Neural cell (in vitro differentiated cells): ENCODE data around the gene HLA-DPA1. TPM values are rescaled to one million over a fixed set of nuclear protein-coding genes. Genes with fewer than 3 reads are reported as not detected.

Experiments
- H2AFZ ChIP-seq: fragments of 200-600, 300-800 bp; sonication (generic), shearing (Covaris generic); 2 replicates; pipeline ENCODE4 v1.6.0; 2014; ENCODE audit warnings: low read depth, mild to moderate bottlenecking, antibody characterized with exemption, low read length, moderate library complexity
- H3F3A ChIP-seq: fragments of 200-600 bp; shearing (Covaris generic); 2 replicates; pipeline ENCODE4 v1.6.1; 2016; ENCODE audit warnings: mild to moderate bottlenecking, moderate library complexity, mixed read lengths, antibody characterized with exemption, low read length; ENCODE audit not compliant: insufficient read depth, poor library complexity, severe bottlenecking
- H3K27ac ChIP-seq: fragments of 200-600, 300-800 bp; sonication (generic), shearing (Covaris generic); 2 replicates; pipeline ENCODE4 v1.5.1; 2014; ENCODE audit warnings: mild to moderate bottlenecking, low read length, moderate library complexity
- H3K27me3 ChIP-seq: fragments of 300-800, 200-600 bp; sonication (generic), shearing (Covaris generic); 2 replicates; pipeline ENCODE4 v1.6.0; 2014; ENCODE audit warnings: mild to moderate bottlenecking, low read depth, low read length, moderate library complexity; ENCODE audit not compliant: insufficient read depth
- H3K36me3 ChIP-seq: fragments of 300-800, 200-600 bp; sonication (generic), shearing (Covaris generic); 2 replicates; pipeline ENCODE4 v1.5.1; 2014; ENCODE audit warnings: mild to moderate bottlenecking, antibody characterized with exemption, low read length, moderate library complexity; ENCODE audit not compliant: insufficient read depth
- H3K4me2 ChIP-seq: fragments of 300-800, 200-600 bp; sonication (generic), shearing (Covaris generic); 2 replicates; pipeline ENCODE4 v1.6.0; 2014; ENCODE audit warnings: mild to moderate bottlenecking, low read length
- H3K4me3 ChIP-seq: fragments of 300-800, 200-600 bp; sonication (generic), shearing (Covaris generic); 2 replicates; pipeline ENCODE4 v1.5.1; 2014; ENCODE audit warnings: mild to moderate bottlenecking, low read length, moderate library complexity
- H3K79me2 ChIP-seq: fragments of 200-600 bp; shearing (Covaris generic); replicated peaks from 2 replicates; pipeline ENCODE4 v1.6.0; 2014; ENCODE audit warnings: mild to moderate bottlenecking, low read length, moderate library complexity; ENCODE audit not compliant: insufficient read depth
- H3K9ac ChIP-seq: fragments of 300-800, 200-600 bp; sonication (generic), shearing (Covaris generic); 2 replicates; pipeline ENCODE4 v1.6.1; 2016; ENCODE audit warnings: mild to moderate bottlenecking, low read length, mixed read lengths
- H3K9me2 ChIP-seq: fragments of 200-600 bp; shearing (Covaris generic); 2 replicates; pipeline ENCODE4 v1.6.1; 2016; ENCODE audit warnings: mild to moderate bottlenecking, low read length, mixed read lengths; ENCODE audit not compliant: insufficient read depth
- H3K9me3 ChIP-seq: fragments of 200-600, 300-800 bp; sonication (generic), shearing (Covaris generic); 2 replicates; pipeline ENCODE4 v1.6.1; 2016; ENCODE audit warnings: mild to moderate bottlenecking, mixed run types, low read length, moderate library complexity, mixed read lengths
- H4K20me1 ChIP-seq: fragments of 200-600 bp; shearing (Covaris generic); 2 replicates; pipeline ENCODE4 v1.6.1; 2016; ENCODE audit warnings: mild to moderate bottlenecking, mixed run types; ENCODE audit not compliant: insufficient read depth
- CTCF ChIP-seq: fragments of 450-650 bp; IDR thresholded peaks from 2 replicates; pipeline ENCODE4 v1.5.1; 2014; ENCODE audit warnings: antibody characterized with exemption, mild to moderate bottlenecking, moderate library complexity; ENCODE audit not compliant: poor library complexity, severe bottlenecking
- EP300 ChIP-seq: fragments of 450-650 bp; conservative IDR thresholded peaks from 2 replicates; pipeline ENCODE4 v1.6.1; 2014; ENCODE audit warnings: antibody characterized with exemption, mild to moderate bottlenecking, moderate library complexity; ENCODE audit not compliant: poor library complexity, severe bottlenecking
- EZH2 ChIP-seq: fragments of 200-600, 300-800 bp; shearing (Covaris generic), sonication (generic); IDR thresholded peaks from 2 replicates; pipeline ENCODE4 v1.6.1; 2014; ENCODE audit warnings: antibody characterized with exemption, low read length, borderline replicate concordance, mild to moderate bottlenecking; ENCODE audit not compliant: insufficient read depth, poor library complexity, severe bottlenecking
- MXI1 ChIP-seq: fragments of 450-650 bp; conservative IDR thresholded peaks from 2 replicates; pipeline ENCODE4 v1.6.1; 2014; ENCODE audit warnings: antibody characterized with exemption, mild to moderate bottlenecking; ENCODE audit not compliant: poor library complexity, severe bottlenecking
- POLR2AphosphoS5 ChIP-seq: IDR thresholded peaks from 2 replicates; pipeline ENCODE4 v1.6.1; 2012
- RAD21 ChIP-seq: fragments of 450-650 bp; conservative IDR thresholded peaks from 2 replicates; pipeline ENCODE4 v1.6.1; 2014; ENCODE audit warnings: antibody characterized with exemption, mild to moderate bottlenecking, moderate library complexity
- SMC3 ChIP-seq: fragments of 450-650 bp; conservative IDR thresholded peaks from 2 replicates; pipeline ENCODE4 v1.6.1; 2014; ENCODE audit warnings: antibody characterized with exemption, mild to moderate bottlenecking, moderate library complexity; ENCODE audit not compliant: poor library complexity
- TAF1 ChIP-seq: IDR thresholded peaks from 2 replicates; pipeline ENCODE4 v1.6.1; 2012; ENCODE audit warnings: low read depth
- polyA plus RNA-seq: library from polyadenylated mRNA; depleted of rRNA; stranded (reverse); fragments of >200 nt; gene quantifications from 2 replicates; pipeline ENCODE4 v1.2.3, GENCODE V29; 2014
- TF ChIP-seq, protein P1 (sequence below): IDR thresholded peaks from 2 replicates; pipeline ENCODE4 v1.6.1; 2012; ENCODE audit warnings: borderline replicate concordance

HLA-DPA1 gene
- polyA plus RNA-seq, 1 donor from 2014 or later = not detected

GRCh38 chr6:33093855-33094254 lies 20.4 kb upstream of the HLA-DPA1 start:
- no peak overlapping the region for H2AFZ ChIP-seq
- no peaks in the 10 kb centered on the region for H3K27me3 ChIP-seq
- no peaks in the 10 kb centered on the region for H3K79me2 ChIP-seq
- H3K4me2 ChIP-seq = no peak overlapping the region
- H3K4me3 ChIP-seq = no peak overlapping the region
- H3F3A ChIP-seq = no peaks in the 10 kb centered on the region
- no peaks in the 10 kb centered on the region for H3K9me2 ChIP-seq
- no peak overlapping the region for H3K27ac ChIP-seq
- H3K9me3 ChIP-seq = no peaks in the 10 kb centered on the region
- H3K9ac ChIP-seq = no peak overlapping the region
- no peaks in the 10 kb centered on the region for H3K36me3 ChIP-seq
- TF ChIP-seq POLR2AphosphoS5 (no peak), SMC3 (no peak), CTCF (no peak), TAF1 (no peak), EZH2 (no peak), MXI1 (no peak), EP300 (no peak), RAD21 (no peak)
- TF ChIP-seq, protein P1, sequence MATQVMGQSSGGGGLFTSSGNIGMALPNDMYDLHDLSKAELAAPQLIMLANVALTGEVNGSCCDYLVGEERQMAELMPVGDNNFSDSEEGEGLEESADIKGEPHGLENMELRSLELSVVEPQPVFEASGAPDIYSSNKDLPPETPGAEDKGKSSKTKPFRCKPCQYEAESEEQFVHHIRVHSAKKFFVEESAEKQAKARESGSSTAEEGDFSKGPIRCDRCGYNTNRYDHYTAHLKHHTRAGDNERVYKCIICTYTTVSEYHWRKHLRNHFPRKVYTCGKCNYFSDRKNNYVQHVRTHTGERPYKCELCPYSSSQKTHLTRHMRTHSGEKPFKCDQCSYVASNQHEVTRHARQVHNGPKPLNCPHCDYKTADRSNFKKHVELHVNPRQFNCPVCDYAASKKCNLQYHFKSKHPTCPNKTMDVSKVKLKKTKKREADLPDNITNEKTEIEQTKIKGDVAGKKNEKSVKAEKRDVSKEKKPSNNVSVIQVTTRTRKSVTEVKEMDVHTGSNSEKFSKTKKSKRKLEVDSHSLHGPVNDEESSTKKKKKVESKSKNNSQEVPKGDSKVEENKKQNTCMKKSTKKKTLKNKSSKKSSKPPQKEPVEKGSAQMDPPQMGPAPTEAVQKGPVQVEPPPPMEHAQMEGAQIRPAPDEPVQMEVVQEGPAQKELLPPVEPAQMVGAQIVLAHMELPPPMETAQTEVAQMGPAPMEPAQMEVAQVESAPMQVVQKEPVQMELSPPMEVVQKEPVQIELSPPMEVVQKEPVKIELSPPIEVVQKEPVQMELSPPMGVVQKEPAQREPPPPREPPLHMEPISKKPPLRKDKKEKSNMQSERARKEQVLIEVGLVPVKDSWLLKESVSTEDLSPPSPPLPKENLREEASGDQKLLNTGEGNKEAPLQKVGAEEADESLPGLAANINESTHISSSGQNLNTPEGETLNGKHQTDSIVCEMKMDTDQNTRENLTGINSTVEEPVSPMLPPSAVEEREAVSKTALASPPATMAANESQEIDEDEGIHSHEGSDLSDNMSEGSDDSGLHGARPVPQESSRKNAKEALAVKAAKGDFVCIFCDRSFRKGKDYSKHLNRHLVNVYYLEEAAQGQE = no peak
- H4K20me1 ChIP-seq = no peaks in the 10 kb centered on the region

GRCh38 chr6:33092385-33092784 lies 18.9 kb upstream of the HLA-DPA1 start:
- Histone ChIP-seq H3K9me2 (no peaks in the 10 kb centered on the region), H3K4me3 (no peak overlapping the region), H3F3A (no peaks in the 10 kb centered on the region), H3K9me3 (no peaks in the 10 kb centered on the region), H3K9ac (no peak overlapping the region), H4K20me1 (no peaks in the 10 kb centered on the region), H2AFZ (no peak overlapping the region), H3K27ac (no peak overlapping the region), H3K79me2 (no peaks in the 10 kb centered on the region), H3K27me3 (no peaks in the 10 kb centered on the region), H3K4me2 (no peak overlapping the region), H3K36me3 (no peaks in the 10 kb centered on the region)
- TF ChIP-seq SMC3 = no peak
- TF ChIP-seq RAD21 = no peak
- TF ChIP-seq POLR2AphosphoS5 = no peak
- TF ChIP-seq CTCF = no peak
- TF ChIP-seq, protein P1 = no peak
- TF ChIP-seq MXI1 = no peak
- no peak for TF ChIP-seq EZH2
- TF ChIP-seq EP300 = no peak
- no peak for TF ChIP-seq TAF1
